PC-9 (cell line): ENCODE results near the gene CEP63. TPM values are rescaled to one million over a fixed set of nuclear protein-coding genes. Genes with fewer than 3 reads are reported as not detected.

Experiments used
- BruUV-seq: library from RNA; stranded (reverse); fragments of 400-500 nt; replicated peaks from 2 replicates; lab custom pipeline; 2021; lab: Mats Ljungman, UMichigan
- CTCF ChIA-PET: fragments of 300-600 bp; sonication (Branson Sonifier 250); formaldehyde crosslinking; loops from one replicate; lab custom pipeline; 2022; ENCODE audit warnings: antibody characterized with exemption; lab: Charles Lee
- POLR2A ChIA-PET: fragments of 300-600 bp; sonication (Branson Sonifier 250); formaldehyde crosslinking; loops from one replicate; lab custom pipeline; 2022; ENCODE audit warnings: antibody characterized with exemption; ENCODE audit not compliant: unreplicated experiment; lab: Charles Lee
- DNase-seq, 2 experiments: peaks; one replicate each; pipeline versions ENCODE4 v3.0.0 to v3.0.0-alpha.2; 2015 to 2022; ENCODE audit warnings: mixed read lengths in 1 of 2
- H2AFZ ChIP-seq: fragments of 200-600 bp; sonication (generic); 2 replicates; pipeline ENCODE4 v1.8.1; 2017; ENCODE audit warnings: antibody characterized with exemption
- H3F3A ChIP-seq: fragments of 200-600 bp; sonication (generic); 2 replicates; pipeline ENCODE4 v1.8.1; 2017; ENCODE audit warnings: antibody characterized with exemption, mild to moderate bottlenecking, low read depth; ENCODE audit not compliant: insufficient read depth
- H3K27ac ChIP-seq: fragments of 200-600 bp; sonication (generic); 2 replicates; pipeline ENCODE4 v1.6.1; 2016; ENCODE audit warnings: mixed run types
- H3K27me3 ChIP-seq: fragments of 200-600 bp; sonication (generic); 2 replicates; pipeline ENCODE4 v1.6.1; 2016; ENCODE audit warnings: low read depth, mixed run types; ENCODE audit not compliant: insufficient read depth
- H3K36me3 ChIP-seq: fragments of 200-600 bp; sonication (generic); 2 replicates; pipeline ENCODE4 v1.6.1; 2016; ENCODE audit warnings: low read depth, mixed run types
- H3K4me1 ChIP-seq: fragments of 200-600 bp; sonication (generic); replicated peaks from 2 replicates; pipeline ENCODE4 v1.6.1; 2016; ENCODE audit warnings: mixed run types; ENCODE audit not compliant: insufficient read depth
- H3K4me2 ChIP-seq: fragments of 200-600 bp; sonication (generic); 2 replicates; pipeline ENCODE4 v1.6.1; 2017; ENCODE audit warnings: mixed run types
- H3K4me3 ChIP-seq: fragments of 200-600 bp; sonication (generic); 2 replicates; pipeline ENCODE4 v1.6.1; 2016; ENCODE audit warnings: mixed run types
- H3K79me2 ChIP-seq: fragments of 200-600 bp; sonication (generic); 2 replicates; pipeline ENCODE4 v1.6.1; 2017; ENCODE audit warnings: low read depth, mixed run types
- H3K9me2 ChIP-seq: fragments of 200-600 bp; sonication (generic); 2 replicates; pipeline ENCODE4 v1.8.1; 2017; ENCODE audit warnings: mild to moderate bottlenecking; ENCODE audit not compliant: insufficient read depth
- H3K9me3 ChIP-seq: fragments of 200-600 bp; sonication (generic); 2 replicates; pipeline ENCODE4 v1.8.1; 2016; ENCODE audit warnings: low read depth; ENCODE audit not compliant: insufficient read depth
- H4K20me1 ChIP-seq: fragments of 200-600 bp; sonication (generic); 2 replicates; pipeline ENCODE4 v1.8.1; 2017; ENCODE audit not compliant: insufficient read depth
- CTCF ChIP-seq: fragments of 200-600 bp; sonication (generic); conservative IDR thresholded peaks from 2 replicates; pipeline ENCODE4 v1.6.1; 2017; ENCODE audit warnings: mixed run types, antibody characterized with exemption, mild to moderate bottlenecking, moderate library complexity
- EZH2 ChIP-seq: fragments of 200-600 bp; sonication (generic); IDR thresholded peaks from 2 replicates; pipeline ENCODE4 v1.8.0; 2017; ENCODE audit warnings: antibody characterized with exemption, low read depth
- intact Hi-C: fragments of 100-400 bp; cut with micrococcal nuclease; formaldehyde crosslinking; loops from one replicate; pipeline ENCODE4 v1.10.0; 2022; ENCODE audit not compliant: unreplicated experiment
- total RNA-seq: library from RNA; stranded (reverse); gene quantifications from 2 replicates; pipeline ENCODE4 v1.2.3, GENCODE V29; 2021

CEP63 gene
- total RNA-seq, 1 experiment from 2014 or later = 31.5 TPM

GRCh38 chr3:134503266-134503665, 17.4 kb downstream of the CEP63 start:
- Histone ChIP-seq H3K4me3 (no peak overlapping the region), H4K20me1 (0 out of 2 replicates have a peak, but pooled peaks cover 2% of the 10 kb centered on the region), H3K9me2 (no peaks in the 10 kb centered on the region), H3K4me2 (no peak overlapping the region), H3K4me1 (no peaks in the 10 kb centered on the region), H3F3A (no peaks in the 10 kb centered on the region), H3K79me2 (peaks cover 28% of the 10 kb centered on the region), H3K27me3 (no peaks in the 10 kb centered on the region), H3K36me3 (peaks cover 8% of the 10 kb centered on the region), H2AFZ (no peak overlapping the region), H3K27ac (no peak overlapping the region), H3K9me3 (peaks cover 10% of the 10 kb centered on the region)
- POLR2A ChIA-PET = no interaction called here
- no peak for DNase-seq
- no TSS peak for BruUV-seq
- no peak for TF ChIP-seq EZH2
- intact Hi-C loops = no loop called here
- CTCF ChIA-PET = no interaction called here

DNA sequence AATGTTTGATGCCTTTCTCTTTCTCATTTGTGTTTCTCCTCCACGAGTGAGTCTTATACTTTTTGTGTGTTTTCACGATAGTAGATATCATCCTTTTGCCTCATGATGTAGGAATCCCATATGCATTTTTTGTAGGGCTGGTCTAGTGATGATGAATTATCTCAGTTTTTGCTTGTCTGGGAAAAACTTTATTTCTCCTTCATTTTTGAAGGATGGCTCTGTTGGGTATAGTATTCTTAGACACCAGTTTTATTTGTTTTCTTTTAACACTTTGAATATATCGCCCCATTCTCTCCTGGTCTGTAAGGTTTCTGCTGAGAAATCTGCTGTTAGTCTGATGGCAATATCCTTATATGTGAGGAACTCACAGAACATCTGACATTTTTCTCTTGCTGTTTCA, 18.3 kb downstream of the CEP63 start:
- POLR2A ChIA-PET = no interaction called here
- H3K4me2 ChIP-seq = no peak overlapping the region
- no peaks in the 10 kb centered on the region for H3K9me2 ChIP-seq
- DNase-seq = no peak
- intact Hi-C loops = no loop called here
- 0 out of 2 replicates have a peak, but pooled peaks cover 2% of the 10 kb centered on the region for H4K20me1 ChIP-seq
- H3K27me3 ChIP-seq = no peaks in the 10 kb centered on the region
- H3F3A ChIP-seq = no peaks in the 10 kb centered on the region
- no TSS peak for BruUV-seq
- peaks cover 10% of the 10 kb centered on the region for H3K9me3 ChIP-seq
- H3K79me2 ChIP-seq = peaks cover 24% of the 10 kb centered on the region
- TF ChIP-seq EZH2 = no peak
- no peak for TF ChIP-seq CTCF
- no peak overlapping the region for H3K27ac ChIP-seq
- peaks cover 12% of the 10 kb centered on the region for H3K36me3 ChIP-seq
- no peaks in the 10 kb centered on the region for H3K4me1 ChIP-seq
- H3K4me3 ChIP-seq = no peak overlapping the region
- no peak overlapping the region for H2AFZ ChIP-seq
- CTCF ChIA-PET = no interaction called here

DNA sequence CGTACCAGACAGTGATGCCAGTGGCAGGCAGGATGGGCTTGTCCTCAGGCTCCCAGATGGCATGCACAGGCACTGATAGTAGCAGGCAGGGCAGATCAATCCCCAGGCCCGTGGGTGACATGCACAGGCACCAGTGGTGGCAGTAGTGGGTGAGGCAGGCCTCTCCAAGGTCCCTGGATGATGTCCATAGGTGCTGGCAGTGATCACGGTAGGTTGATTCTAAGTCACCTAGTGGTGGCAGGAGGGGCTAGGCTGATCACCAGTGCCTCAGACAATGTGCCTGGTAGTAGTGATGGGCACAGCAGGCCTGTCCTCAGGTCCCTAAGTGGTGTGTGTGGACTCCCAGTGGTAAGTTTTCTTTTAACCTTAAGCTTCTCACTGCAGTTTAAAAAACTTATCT, 19.6 kb downstream of the CEP63 start:
- POLR2A ChIA-PET = interaction anchor here (0.6 kb wide), 1 partner anchor 264 kb away, joined by 5 read pairs; no protein-coding TSS in a partner anchor
- no peak for DNase-seq
- H3K4me1 ChIP-seq = no peaks in the 10 kb centered on the region
- H3K36me3 ChIP-seq = peaks cover 12% of the 10 kb centered on the region
- TF ChIP-seq EZH2 (no peak), CTCF (no peak)
- no peaks in the 10 kb centered on the region for H3K27me3 ChIP-seq
- 0 out of 2 replicates have a peak, but pooled peaks cover 2% of the 10 kb centered on the region for H4K20me1 ChIP-seq
- no peak overlapping the region for H3K27ac ChIP-seq
- H3F3A ChIP-seq = no peaks in the 10 kb centered on the region
- H3K4me2 ChIP-seq = no peak overlapping the region
- H3K4me3 ChIP-seq = no peak overlapping the region
- H3K9me3 ChIP-seq = peaks cover 10% of the 10 kb centered on the region
- CTCF ChIA-PET = no interaction called here
- no TSS peak for BruUV-seq
- no peak overlapping the region for H2AFZ ChIP-seq
- intact Hi-C loops = no loop called here
- H3K9me2 ChIP-seq = no peaks in the 10 kb centered on the region
- peaks cover 24% of the 10 kb centered on the region for H3K79me2 ChIP-seq

DNA sequence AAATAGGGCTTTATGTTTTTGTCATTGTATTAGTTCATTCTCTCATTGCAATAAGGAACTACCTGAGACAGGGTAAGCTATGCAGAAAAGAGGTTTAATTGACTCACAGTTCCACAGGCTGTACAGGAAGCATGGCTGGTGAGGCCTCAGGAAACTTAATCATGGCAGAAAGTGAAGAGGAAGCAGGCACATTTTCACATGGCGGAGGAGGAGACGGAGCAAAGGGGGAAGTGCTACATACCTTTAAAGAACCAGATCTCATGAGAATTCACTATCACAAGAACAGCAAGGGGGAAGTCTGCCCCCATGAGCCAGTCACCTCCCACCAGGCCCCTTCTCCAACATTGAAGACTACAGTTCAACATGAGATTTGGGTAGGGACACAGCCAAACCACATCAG, 25.6 kb downstream of the CEP63 start:
- Histone ChIP-seq H3K4me3 (no peak overlapping the region), H4K20me1 (no peaks in the 10 kb centered on the region), H2AFZ (no peak overlapping the region), H3F3A (no peaks in the 10 kb centered on the region), H3K9me2 (no peaks in the 10 kb centered on the region), H3K4me2 (no peak overlapping the region), H3K79me2 (no peaks in the 10 kb centered on the region), H3K36me3 (0 out of 2 replicates have a peak, but pooled peaks cover 4% of the 10 kb centered on the region), H3K9me3 (no peaks in the 10 kb centered on the region), H3K4me1 (no peaks in the 10 kb centered on the region), H3K27ac (no peak overlapping the region), H3K27me3 (no peaks in the 10 kb centered on the region)
- no TSS peak for BruUV-seq
- DNase-seq = no peak
- CTCF ChIA-PET = no interaction called here
- POLR2A ChIA-PET = no interaction called here
- TF ChIP-seq CTCF (no peak), EZH2 (no peak)
- intact Hi-C loops = no loop called here
